Nucleus accumbens (tissue), 56 donors: ENCODE results near the gene LCE2B.
"Not testable (repeated sequence)": the region's sequence is repeated elsewhere in the genome, so short reads cannot be mapped to it uniquely, and the experiment has no call there.

ENCODE experiments used
- DNase-seq, 56 donors: peaks; one replicate each; lab custom pipeline; 2025; lab: John Stamatoyannopoulos, UW

LCE2B gene

GRCh38 chr1:152685823-152686222 is at the start of gene LCE2B:
Gene LCE2B (plus strand): TSS chr1:152686123. CDS start chr1:152686844, 721 bp downstream.
- DNase-seq = not testable (repeated sequence)

- DNase-seq = no peak
Measured at GRCh38 chr1:152640351-152640750, 45.6 kb upstream of the LCE2B start.

- no peak for DNase-seq
Measured at GRCh38 chr1:152643945-152644344, 42.0 kb upstream of the LCE2B start.

GRCh38 chr1:152645146-152645545 is 40.8 kb upstream of the LCE2B start:
- DNase-seq = no peak

GRCh38 chr1:152646656-152647055 is 39.3 kb upstream of the LCE2B start:
- DNase-seq = no peak

- peak in 27 of 56 donors; percentile 0 to 35 (median 4) for DNase-seq
Measured at GRCh38 chr1:152654110-152654509, 31.8 kb upstream of the LCE2B start.

GRCh38 chr1:152656459-152656858 is 29.5 kb upstream of the LCE2B start:
- no peak for DNase-seq

GRCh38 chr1:152657677-152658076 is 28.2 kb upstream of the LCE2B start:
- no peak for DNase-seq

GRCh38 chr1:152658649-152659048 is 27.3 kb upstream of the LCE2B start:
- DNase-seq = no peak

- DNase-seq = no peak
Measured at GRCh38 chr1:152663098-152663497, 22.8 kb upstream of the LCE2B start, which contains the start of gene LCE2D. Gene LCE2D (plus strand): TSS chr1:152663380. CDS start chr1:152664106, 726 bp downstream.

- DNase-seq = not testable (repeated sequence)
Measured at GRCh38 chr1:152666171-152666570, 19.8 kb upstream of the LCE2B start.

GRCh38 chr1:152667648-152668047 is 18.3 kb upstream of the LCE2B start:
- DNase-seq = no peak

GRCh38 chr1:152673016-152673415 is 12.9 kb upstream of the LCE2B start:
- DNase-seq = no peak

GRCh38 chr1:152674983-152675382 is 10.9 kb upstream of the LCE2B start, which contains the start of gene LCE2C:
Gene LCE2C (plus strand): TSS chr1:152675279. CDS start chr1:152676016, 737 bp downstream.
- not testable (repeated sequence) for DNase-seq

GRCh38 chr1:152679459-152679858 is 6.5 kb upstream of the LCE2B start:
- no peak for DNase-seq

- no peak for DNase-seq
Measured at GRCh38 chr1:152681616-152682015, 4.3 kb upstream of the LCE2B start.

GRCh38 chr1:152683846-152684245 is 2.1 kb upstream of the LCE2B start:
- DNase-seq = no peak

- DNase-seq = no peak
Measured at GRCh38 chr1:152697701-152698600, 12.0 kb downstream of the LCE2B start, which contains the start of gene LCE2A. Gene LCE2A (plus strand): TSS chr1:152698345. CDS start chr1:152698902, 557 bp downstream.

- DNase-seq = no peak
Measured at GRCh38 chr1:152699746-152700145, 13.8 kb downstream of the LCE2B start.

- no peak for DNase-seq
Measured at GRCh38 chr1:152707860-152708259, 21.9 kb downstream of the LCE2B start, which contains the start of gene LCE4A. Gene LCE4A (plus strand): TSS chr1:152708160. CDS start chr1:152709076, 916 bp downstream.

- DNase-seq = no peak
Measured at GRCh38 chr1:152718238-152718637, 32.3 kb downstream of the LCE2B start.

GRCh38 chr1:152725261-152725660 is 39.3 kb downstream of the LCE2B start:
- DNase-seq = no peak
